Upper lobe of right lung (tissue), 1 donor: ENCODE results near the gene NELL1. TPM values are rescaled to one million over a fixed set of nuclear protein-coding genes. Genes with fewer than 3 reads are reported as not detected.

Experiments
- ATAC-seq: fragments of 200-7000 bp; cut with Tn5 transposase; one replicate; pipeline ENCODE4 v1.9.1; 2020; ENCODE audit warnings: mild to moderate bottlenecking, moderate library complexity
- DNase-seq: peaks from one replicate; pipeline ENCODE4 v3.0.0-alpha.2; 2020
- H3K27ac ChIP-seq: fragments of 200-600 bp; one replicate; pipeline ENCODE4 v1.8.0; 2022
- H3K27me3 ChIP-seq: fragments of 200-600 bp; one replicate; pipeline ENCODE4 v1.8.0; 2022; ENCODE audit warnings: mild to moderate bottlenecking
- H3K36me3 ChIP-seq: fragments of 200-600 bp; one replicate; pipeline ENCODE4 v1.8.0; 2022
- H3K4me1 ChIP-seq: fragments of 200-600 bp; one replicate; pipeline ENCODE4 v1.8.0; 2022
- H3K4me3 ChIP-seq: fragments of 200-600 bp; one replicate; pipeline ENCODE4 v1.8.0; 2022; ENCODE audit warnings: mild to moderate bottlenecking
- H3K9me3 ChIP-seq: fragments of 200-600 bp; one replicate; pipeline ENCODE4 v1.8.0; 2022
- intact Hi-C: fragments of 100-400 bp; cut with DNase I; formaldehyde crosslinking; loops from one replicate; pipeline ENCODE4 v1.11.0; 2022
- total RNA-seq: library from RNA; stranded (reverse); fragmentation: NEBNext Ultra II Directional; extraction: Animal tissue kit (Norgen Biotek cat#: 25700); gene quantifications from one replicate; pipeline ENCODE4 v1.2.1, GENCODE V29; 2021
- TF ChIP-seq, protein P1 (sequence below): fragments of 200-600 bp; IDR thresholded peaks from one replicate; pipeline ENCODE4 v1.8.0; 2022; ENCODE audit warnings: antibody characterized with exemption
- donor health status: DM: no; HTN: yes; CAD: no; lungs with severe emphysema.

The NELL1 gene
- total RNA-seq, 1 donor from 2014 or later, result not detected

- DNase-seq, result no peak
- no peaks in the 10 kb centered on the region for H3K27me3 ChIP-seq
- intact Hi-C loops, result no loop called here
- TF ChIP-seq, protein P1, sequence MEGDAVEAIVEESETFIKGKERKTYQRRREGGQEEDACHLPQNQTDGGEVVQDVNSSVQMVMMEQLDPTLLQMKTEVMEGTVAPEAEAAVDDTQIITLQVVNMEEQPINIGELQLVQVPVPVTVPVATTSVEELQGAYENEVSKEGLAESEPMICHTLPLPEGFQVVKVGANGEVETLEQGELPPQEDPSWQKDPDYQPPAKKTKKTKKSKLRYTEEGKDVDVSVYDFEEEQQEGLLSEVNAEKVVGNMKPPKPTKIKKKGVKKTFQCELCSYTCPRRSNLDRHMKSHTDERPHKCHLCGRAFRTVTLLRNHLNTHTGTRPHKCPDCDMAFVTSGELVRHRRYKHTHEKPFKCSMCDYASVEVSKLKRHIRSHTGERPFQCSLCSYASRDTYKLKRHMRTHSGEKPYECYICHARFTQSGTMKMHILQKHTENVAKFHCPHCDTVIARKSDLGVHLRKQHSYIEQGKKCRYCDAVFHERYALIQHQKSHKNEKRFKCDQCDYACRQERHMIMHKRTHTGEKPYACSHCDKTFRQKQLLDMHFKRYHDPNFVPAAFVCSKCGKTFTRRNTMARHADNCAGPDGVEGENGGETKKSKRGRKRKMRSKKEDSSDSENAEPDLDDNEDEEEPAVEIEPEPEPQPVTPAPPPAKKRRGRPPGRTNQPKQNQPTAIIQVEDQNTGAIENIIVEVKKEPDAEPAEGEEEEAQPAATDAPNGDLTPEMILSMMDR, result no peak
- H3K27ac ChIP-seq, result no peak overlapping the region
- no peaks in the 10 kb centered on the region for H3K4me1 ChIP-seq
- no peak overlapping the region for H3K4me3 ChIP-seq
- ATAC-seq, result no peak
- no peaks in the 10 kb centered on the region for H3K9me3 ChIP-seq
- no peaks in the 10 kb centered on the region for H3K36me3 ChIP-seq
Observed at GRCh38 chr11:21364866-21365624, 695.7 kb downstream of the NELL1 start.

DNA sequence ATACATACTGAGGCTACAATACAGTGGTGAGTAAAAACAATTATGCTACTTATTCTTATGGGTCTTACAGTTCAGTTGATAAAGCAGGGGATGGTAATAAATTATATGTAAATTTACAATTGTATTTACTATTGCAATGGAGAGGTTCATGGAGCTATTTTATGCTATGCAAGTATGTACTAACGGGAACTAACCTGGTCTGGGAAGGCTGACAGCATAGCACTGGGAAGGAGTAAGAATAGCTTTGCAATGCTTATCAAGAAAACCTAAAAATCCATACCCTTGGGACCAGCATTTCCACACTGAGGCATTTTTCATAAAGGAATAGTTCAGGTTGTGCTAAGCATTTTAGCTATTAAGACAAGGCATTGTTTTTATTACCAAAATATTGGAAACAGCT lies 700.6 kb downstream of the NELL1 start:
- Histone ChIP-seq H3K27me3 (no peaks in the 10 kb centered on the region), H3K4me1 (no peaks in the 10 kb centered on the region), H3K4me3 (no peak overlapping the region), H3K27ac (no peak overlapping the region), H3K36me3 (no peaks in the 10 kb centered on the region), H3K9me3 (no peaks in the 10 kb centered on the region)
- ATAC-seq, result no peak
- no peak for DNase-seq
- intact Hi-C loops, result no loop called here
- TF ChIP-seq, protein P1, result no peak

GRCh38 chr11:21371044-21371443 lies 701.7 kb downstream of the NELL1 start:
- no peaks in the 10 kb centered on the region for H3K9me3 ChIP-seq
- H3K27ac ChIP-seq, result no peak overlapping the region
- no peaks in the 10 kb centered on the region for H3K36me3 ChIP-seq
- no peak for ATAC-seq
- H3K4me1 ChIP-seq, result no peaks in the 10 kb centered on the region
- H3K27me3 ChIP-seq, result no peaks in the 10 kb centered on the region
- intact Hi-C loops, result no loop called here
- no peak overlapping the region for H3K4me3 ChIP-seq
- TF ChIP-seq, protein P1, result no peak
- no peak for DNase-seq

DNA sequence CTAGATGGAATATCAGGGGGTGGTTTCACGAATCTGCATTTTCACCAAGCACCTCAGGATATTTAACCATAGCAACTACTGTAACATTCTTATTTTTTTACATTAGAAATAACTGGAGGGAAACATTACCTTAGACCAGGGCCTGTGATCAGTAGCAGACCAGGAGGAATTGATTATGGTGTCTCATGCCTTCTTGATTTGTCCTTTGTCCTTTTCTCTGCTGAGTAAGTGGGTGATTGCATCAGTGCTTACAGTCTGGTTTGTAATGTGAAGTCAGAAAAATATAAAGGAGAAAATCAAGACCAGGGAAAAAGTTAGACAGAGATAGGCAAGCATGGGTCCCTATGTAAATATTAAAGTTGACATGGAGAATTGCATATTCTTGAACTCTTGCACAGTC lies 703.3 kb downstream of the NELL1 start:
- Histone ChIP-seq H3K27ac (no peak overlapping the region), H3K4me1 (no peaks in the 10 kb centered on the region), H3K9me3 (no peaks in the 10 kb centered on the region), H3K27me3 (no peaks in the 10 kb centered on the region), H3K4me3 (no peak overlapping the region), H3K36me3 (no peaks in the 10 kb centered on the region)
- DNase-seq (no peak), ATAC-seq (no peak)
- TF ChIP-seq, protein P1, result no peak
- intact Hi-C loops, result no loop called here

DNA sequence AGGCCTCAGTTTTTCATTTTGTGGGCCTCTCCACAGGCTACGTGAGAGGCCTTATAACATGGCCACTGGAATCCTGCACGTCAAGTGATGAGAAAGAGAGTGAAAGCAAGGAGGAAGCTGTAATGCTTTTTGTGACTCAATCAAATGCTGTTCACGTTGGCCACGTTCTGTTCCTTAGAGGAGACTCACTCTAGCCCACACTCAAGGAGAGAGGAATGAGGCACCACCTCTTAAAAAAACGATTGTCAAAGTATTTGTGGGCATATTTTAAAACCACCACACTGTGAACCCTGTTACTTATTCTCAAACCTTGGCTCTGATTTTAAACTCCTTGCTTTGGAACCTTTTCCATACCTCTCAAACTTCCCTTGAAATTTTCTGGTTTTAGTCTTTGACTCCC lies 705.0 kb downstream of the NELL1 start:
- Histone ChIP-seq H3K9me3 (no peaks in the 10 kb centered on the region), H3K4me1 (no peaks in the 10 kb centered on the region), H3K36me3 (no peaks in the 10 kb centered on the region), H3K27me3 (no peaks in the 10 kb centered on the region), H3K27ac (no peak overlapping the region), H3K4me3 (no peak overlapping the region)
- DNase-seq (no peak), ATAC-seq (no peak)
- intact Hi-C loops, result no loop called here
- TF ChIP-seq, protein P1, result no peak
